SK-MEL-5 (cell line): ENCODE data around the gene ZNF469. TPM values are rescaled to one million over a fixed set of nuclear protein-coding genes. Genes with fewer than 3 reads are reported as not detected.

Experiments
- DNase-seq: peaks from one replicate; pipeline ENCODE4 v3.0.0-alpha.2; 2016; ENCODE audit warnings: low read depth, low spot score
- in situ Hi-C: cut with HindIII; loops from 2 replicates; pipeline ENCODE4 v1.10.0; 2016; ENCODE audit warnings: low sequenced_read_pairs, high pct_unique_total_duplicates, low pct_unique_long_range_greater_than_20kb
- total RNA-seq: library from RNA; depleted of rRNA; stranded (reverse); fragments of >200 nt; shearing (Covaris generic); gene quantifications from 2 replicates; pipeline ENCODE4 v1.2.3, GENCODE V29; 2014; rRNA removed

Gene ZNF469
- total RNA-seq, 1 experiment from 2014 or later = not detected

GRCh38 chr16:88424587-88425235 is 42.0 kb downstream of the ZNF469 start:
- DNase-seq = peak; percentile 16
- in situ Hi-C loops = no loop called here

- DNase-seq = no peak
- in situ Hi-C loops = no loop called here
Measured at GRCh38 chr16:88426018-88426417, 43.3 kb downstream of the ZNF469 start.

DNA sequence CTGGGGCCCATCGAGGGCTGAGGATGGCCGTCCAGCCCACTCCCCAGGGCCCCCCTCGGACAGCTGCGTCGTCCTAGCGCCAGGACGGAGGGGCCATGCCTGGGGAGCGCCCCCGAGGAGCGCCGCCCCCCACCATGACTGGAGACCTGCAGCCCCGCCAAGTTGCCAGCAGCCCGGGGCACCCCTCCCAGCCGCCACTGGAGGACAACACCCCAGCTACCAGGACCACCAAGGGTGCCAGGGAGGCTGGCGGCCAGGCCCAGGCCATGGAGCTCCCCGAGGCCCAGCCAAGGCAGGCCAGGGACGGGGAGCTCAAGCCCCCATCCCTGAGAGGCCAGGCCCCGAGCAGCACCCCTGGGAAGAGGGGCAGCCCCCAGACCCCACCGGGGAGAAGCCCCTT is 44.6 kb downstream of the ZNF469 start:
- no peak for DNase-seq

DNA sequence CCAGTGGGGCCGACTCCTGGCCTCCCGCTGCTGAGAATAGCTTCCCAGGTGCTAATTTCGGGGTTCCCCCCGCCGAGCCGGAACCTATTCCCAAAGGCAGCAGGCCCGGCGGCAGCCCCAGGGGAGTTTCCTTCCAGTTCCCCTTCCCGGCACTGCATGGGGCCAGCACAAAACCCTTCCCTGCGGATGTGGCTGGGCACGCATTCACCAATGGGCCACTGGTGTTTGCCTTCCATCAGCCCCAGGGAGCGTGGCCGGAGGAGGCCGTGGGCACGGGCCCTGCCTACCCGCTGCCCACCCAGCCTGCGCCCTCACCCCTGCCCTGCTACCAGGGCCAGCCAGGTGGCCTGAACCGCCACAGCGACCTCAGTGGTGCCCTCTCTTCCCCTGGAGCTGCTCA is 45.4 kb downstream of the ZNF469 start:
- no peak for DNase-seq
- in situ Hi-C loops = no loop called here

More for the DNA sequence above, 44.6 kb downstream of the ZNF469 start:
- in situ Hi-C loops = no loop called here

DNA sequence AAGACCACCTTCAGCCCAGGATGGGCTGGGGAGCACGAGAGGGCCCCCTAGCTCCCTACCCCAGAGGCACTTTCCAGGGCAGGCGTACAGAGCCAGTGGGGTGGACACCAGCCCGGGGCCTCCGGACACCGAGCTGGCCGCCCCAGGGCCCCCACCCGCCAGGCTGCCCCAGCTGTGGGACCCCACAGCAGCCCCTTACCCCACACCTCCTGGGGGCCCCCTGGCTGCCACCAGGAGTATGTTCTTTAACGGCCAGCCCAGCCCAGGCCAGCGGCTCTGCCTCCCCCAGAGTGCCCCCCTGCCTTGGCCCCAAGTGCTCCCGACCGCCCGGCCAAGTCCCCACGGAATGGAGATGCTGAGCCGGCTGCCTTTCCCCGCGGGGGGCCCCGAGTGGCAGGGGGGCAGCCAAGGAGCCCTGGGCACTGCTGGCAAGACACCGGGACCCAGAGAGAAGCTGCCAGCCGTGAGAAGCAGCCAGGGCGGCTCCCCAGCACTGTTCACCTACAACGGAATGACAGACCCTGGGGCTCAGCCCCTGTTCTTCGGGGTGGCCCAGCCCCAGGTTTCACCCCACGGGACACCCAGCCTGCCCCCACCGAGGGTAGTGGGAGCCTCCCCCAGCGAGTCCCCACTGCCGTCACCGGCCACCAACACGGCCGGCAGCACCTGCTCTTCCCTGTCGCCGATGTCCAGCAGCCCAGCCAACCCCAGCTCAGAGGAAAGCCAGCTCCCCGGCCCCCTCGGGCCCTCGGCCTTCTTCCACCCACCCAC is 46.0 kb downstream of the ZNF469 start:
- no peak for DNase-seq
- in situ Hi-C loops = no loop called here

DNA sequence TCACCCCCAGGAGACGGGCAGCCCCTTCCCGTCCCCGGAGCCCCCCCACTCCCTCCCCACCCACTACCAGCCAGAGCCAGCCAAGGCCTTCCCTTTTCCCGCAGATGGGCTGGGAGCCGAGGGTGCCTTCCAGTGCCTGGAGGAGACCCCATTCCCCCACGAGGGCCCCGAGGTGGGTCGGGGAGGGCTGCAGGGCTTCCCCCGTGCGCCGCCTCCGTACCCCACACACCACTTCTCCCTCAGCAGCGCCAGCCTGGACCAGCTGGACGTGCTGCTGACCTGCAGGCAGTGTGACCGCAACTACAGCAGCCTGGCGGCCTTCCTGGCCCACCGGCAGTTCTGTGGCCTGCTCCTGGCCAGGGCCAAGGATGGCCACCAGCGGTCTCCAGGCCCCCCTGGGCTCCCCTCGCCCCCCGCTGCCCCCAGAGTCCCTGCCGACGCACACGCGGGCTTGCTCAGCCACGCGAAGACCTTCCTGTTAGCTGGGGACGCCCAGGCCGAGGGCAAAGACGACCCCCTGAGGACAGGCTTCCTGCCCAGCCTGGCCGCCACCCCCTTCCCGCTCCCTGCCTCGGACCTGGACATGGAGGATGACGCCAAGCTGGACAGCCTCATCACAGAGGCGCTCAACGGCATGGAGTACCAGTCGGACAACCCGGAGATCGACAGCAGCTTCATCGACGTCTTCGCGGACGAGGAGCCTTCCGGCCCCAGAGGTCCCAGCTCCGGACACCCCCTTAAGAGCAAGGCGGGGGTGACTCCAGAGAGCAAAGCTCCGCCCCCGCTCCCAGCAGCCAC is 46.8 kb downstream of the ZNF469 start:
- in situ Hi-C loops = no loop called here
- DNase-seq = no peak

DNA sequence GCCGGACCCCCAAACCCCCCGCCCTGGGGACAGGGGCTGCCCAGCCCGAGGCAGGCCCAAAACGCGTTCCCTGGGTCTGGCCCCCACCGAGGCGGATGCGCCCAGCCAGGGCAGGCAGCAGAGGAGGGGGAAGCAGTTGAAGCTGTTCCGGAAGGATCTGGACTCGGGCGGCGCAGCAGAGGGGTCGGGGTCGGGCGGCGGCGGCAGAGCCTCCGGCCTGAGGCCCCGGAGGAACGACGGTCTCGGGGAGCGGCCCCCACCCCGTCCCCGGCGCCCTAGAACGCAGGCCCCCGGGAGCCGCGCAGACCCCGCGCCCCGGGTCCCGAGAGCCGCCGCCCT is 47.4 kb downstream of the ZNF469 start:
- DNase-seq = no peak
- in situ Hi-C loops = no loop called here

DNA sequence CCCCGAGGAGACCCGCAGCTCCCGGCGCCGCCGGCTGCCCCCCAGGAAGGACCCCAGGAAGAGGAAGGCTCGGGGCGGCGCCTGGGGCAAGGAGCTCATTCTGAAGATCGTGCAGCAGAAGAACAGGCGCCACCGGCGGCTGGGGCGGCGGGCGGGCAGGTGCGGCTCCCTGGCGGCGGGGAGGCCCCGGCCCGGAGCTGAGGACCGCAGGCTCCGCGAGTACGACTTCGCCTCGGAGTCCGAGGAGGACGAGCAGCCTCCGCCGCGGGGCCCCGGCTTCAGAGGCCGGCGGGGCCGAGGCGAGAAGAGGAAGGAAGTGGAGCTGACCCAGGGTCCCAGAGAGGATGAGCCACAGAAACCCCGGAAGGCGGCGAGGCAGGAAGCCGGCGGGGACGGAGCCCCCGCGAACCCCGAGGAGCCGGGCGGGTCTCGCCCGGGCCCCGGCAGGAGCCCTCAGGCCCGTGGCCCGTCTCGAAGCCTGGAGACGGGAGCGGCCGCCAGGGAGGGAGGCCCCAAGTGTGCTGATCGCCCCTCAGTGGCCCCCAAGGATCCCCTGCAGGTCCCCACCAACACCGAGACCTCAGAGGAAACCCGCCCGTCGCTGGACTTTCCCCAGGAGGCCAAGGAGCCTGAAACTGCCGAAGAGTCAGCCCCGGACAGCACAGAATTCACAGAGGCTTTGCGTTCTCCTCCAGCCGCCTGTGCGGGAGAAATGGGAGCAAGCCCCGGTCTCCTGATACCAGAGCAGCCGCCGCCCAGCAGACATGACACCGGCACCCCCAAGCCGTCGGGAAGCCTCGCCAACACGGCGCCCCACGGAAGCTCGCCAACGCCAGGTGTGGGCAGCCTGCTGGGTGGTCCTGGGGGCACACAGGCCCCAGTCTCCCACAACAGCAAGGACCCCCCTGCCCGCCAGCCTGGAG is 48.0 kb downstream of the ZNF469 start:
- no peak for DNase-seq
- in situ Hi-C loops = no loop called here

GRCh38 chr16:88431651-88432050 is 48.9 kb downstream of the ZNF469 start:
- in situ Hi-C loops = no loop called here
- DNase-seq = no peak

DNA sequence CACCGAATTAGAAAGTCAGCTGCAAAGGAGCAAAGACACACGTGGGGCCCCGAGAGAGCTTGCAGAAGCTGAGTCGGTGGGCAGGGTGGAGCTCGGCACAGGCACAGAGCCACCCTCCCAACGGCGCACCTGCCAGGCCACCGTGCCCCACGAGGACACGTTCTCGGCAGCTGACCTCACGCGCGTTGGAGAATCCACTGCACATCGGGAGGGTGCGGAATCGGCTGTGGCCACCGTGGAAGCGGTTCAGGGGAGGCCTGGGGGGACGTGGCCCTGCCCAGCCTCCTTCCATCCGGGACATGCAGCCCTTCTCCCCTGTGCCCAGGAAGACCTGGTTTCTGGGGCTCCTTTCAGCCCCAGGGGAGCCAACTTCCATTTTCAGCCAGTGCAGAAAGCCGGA is 49.4 kb downstream of the ZNF469 start:
- in situ Hi-C loops = no loop called here
- DNase-seq = no peak

Other genes starting within 250 kb of the ZNF469 start
- gene ZFPM1, start 70.3 kb downstream of the ZNF469 start, total RNA-seq = 0.13 and 0.29 TPM in 2 replicates
- gene ZC3H18, start 187.4 kb downstream of the ZNF469 start, total RNA-seq = 5.9 and 10.4 TPM in 2 replicates